HEK293 (cell line): ENCODE measurements around the gene OR2B6.

Experiments used
- CTCF ChIP-seq: fragments of 450-650 bp; formaldehyde crosslinking; IDR thresholded peaks from 2 replicates; pipeline ENCODE4 v1.5.1; 2016; ENCODE audit warnings: missing biosample characterization, missing genetic modification characterization
- KLF16 ChIP-seq: fragments of 450-650 bp; formaldehyde crosslinking; IDR thresholded peaks from 2 replicates; pipeline ENCODE4 v1.5.1; 2017; ENCODE audit warnings: missing biosample characterization, missing genetic modification characterization
- ZNF175 ChIP-seq: fragments of 450-650 bp; formaldehyde crosslinking; IDR thresholded peaks from 2 replicates; pipeline ENCODE4 v1.5.1; 2016; ENCODE audit warnings: missing biosample characterization, missing genetic modification characterization

- TF ChIP-seq CTCF (tag by site-specific recombination) (no peak), KLF16 (tag by site-specific recombination) (no peak), ZNF175 (tag by site-specific recombination) (no peak)
Measured at GRCh38 chr6:27922949-27923348, 34.1 kb upstream of the OR2B6 start.
